SH-SY5Y (cell line): ENCODE data around the gene PICK1.

Experiments used
- GATA2 ChIP-seq: IDR thresholded peaks from 2 replicates; pipeline ENCODE4 v1.6.1; 2011; ENCODE audit warnings: mild to moderate bottlenecking, low read depth, low read length
- GATA3 ChIP-seq: IDR thresholded peaks from 2 replicates; pipeline ENCODE4 v1.6.1; 2011; ENCODE audit warnings: low read depth, mild to moderate bottlenecking, low read length, moderate library complexity

Gene PICK1

GRCh38 chr22:38082986-38083710 lies 25.9 kb downstream of the PICK1 start:
- TF ChIP-seq GATA3, result no peak
- no peak for TF ChIP-seq GATA2

- TF ChIP-seq GATA3, result no peak
- no peak for TF ChIP-seq GATA2
Measured at GRCh38 chr22:38083931-38084631, 26.9 kb downstream of the PICK1 start, which contains the start of gene SLC16A8. SLC16A8 (minus strand) TSS chr22:38084184; CDS start chr22:38082873, 1,311 bp downstream.

GRCh38 chr22:38085056-38085455 lies 27.9 kb downstream of the PICK1 start:
- TF ChIP-seq GATA3 (no peak), GATA2 (no peak)

- TF ChIP-seq GATA3 (no peak), GATA2 (no peak)
Measured at GRCh38 chr22:38085501-38085900, 28.3 kb downstream of the PICK1 start.

- TF ChIP-seq GATA2 (no peak), GATA3 (no peak)
Measured at GRCh38 chr22:38086001-38086845, 29.0 kb downstream of the PICK1 start.

GRCh38 chr22:38086942-38087341 lies 29.7 kb downstream of the PICK1 start:
- TF ChIP-seq GATA2 (no peak), GATA3 (no peak)

- TF ChIP-seq GATA2, result no peak
Measured at GRCh38 chr22:38087855-38088254, 30.7 kb downstream of the PICK1 start.

- TF ChIP-seq GATA2, result no peak
- TF ChIP-seq GATA3, result no peak
Measured at GRCh38 chr22:38088629-38089473, 31.6 kb downstream of the PICK1 start.

GRCh38 chr22:38089474-38089851 lies 32.3 kb downstream of the PICK1 start:
- TF ChIP-seq GATA3 (no peak), GATA2 (no peak)

- no peak for TF ChIP-seq GATA2
- TF ChIP-seq GATA3, result no peak
Measured at GRCh38 chr22:38097058-38097457, 39.9 kb downstream of the PICK1 start.

- no peak for TF ChIP-seq GATA2
- no peak for TF ChIP-seq GATA3
Measured at GRCh38 chr22:38097557-38098409, 40.6 kb downstream of the PICK1 start.

- TF ChIP-seq GATA3, result no peak
- TF ChIP-seq GATA2, result no peak
Measured at GRCh38 chr22:38098410-38099249, 41.4 kb downstream of the PICK1 start.
